Keratinocyte (primary cell): Measurements from ENCODE around the gene IGF2BP2. TPM values are rescaled to one million over a fixed set of nuclear protein-coding genes. Genes with fewer than 3 reads are reported as not detected.

Experiments
- DNase-seq: peaks from one replicate; pipeline ENCODE4 v3.0.0-alpha.2; 2011; ENCODE audit warnings: low read depth, missing footprints, low spot score
- FAIRE-seq: peaks from 2 replicates; lab custom pipeline; 2011; peaks lifted over from hg19 to GRCh38; lab: Jason Lieb, UNC
- H2AFZ ChIP-seq: 2 replicates; pipeline ENCODE4 v1.6.0; 2012; ENCODE audit warnings: low read length, control low read depth, inconsistent platforms; ENCODE audit not compliant: control insufficient read depth
- H3K27ac ChIP-seq: 2 replicates; pipeline ENCODE4 v1.5.1; 2011; ENCODE audit warnings: low read length; ENCODE audit not compliant: control insufficient read depth, insufficient read depth
- H3K27me3 ChIP-seq: 3 replicates; pipeline ENCODE4 v1.6.0; 2011; ENCODE audit warnings: low read length; ENCODE audit not compliant: control insufficient read depth, insufficient read depth; ENCODE audit errors: extremely low read depth
- H3K36me3 ChIP-seq, 2 experiments: 2 replicates in 1 of 2; 3 replicates in 1 of 2; pipeline ENCODE4 v1.5.1; 2011; ENCODE audit warnings: low read length in 2 of 2, mild to moderate bottlenecking in 1 of 2; ENCODE audit not compliant: control insufficient read depth in 2 of 2, insufficient read depth in 2 of 2; ENCODE audit errors: extremely low read depth in 1 of 2
- H3K4me1 ChIP-seq: 3 replicates; pipeline ENCODE4 v1.5.1; 2011; ENCODE audit warnings: low read length; ENCODE audit not compliant: control insufficient read depth, insufficient read depth; ENCODE audit errors: extremely low read depth
- H3K4me2 ChIP-seq: 3 replicates; pipeline ENCODE4 v1.6.0; 2011; ENCODE audit warnings: low read depth, low read length; ENCODE audit not compliant: control insufficient read depth, insufficient read depth; ENCODE audit errors: extremely low read depth
- H3K4me3 ChIP-seq, 3 experiments: fragments of 200-600 bp in 1 of 3; sonication (generic) in 1 of 3; 2 replicates in 2 of 3; 3 replicates in 1 of 3; pipeline ENCODE4 v1.5.1; 2011 to 2016; ENCODE audit warnings: low read length in 3 of 3, mild to moderate bottlenecking in 3 of 3, control low read depth in 2 of 3, inconsistent platforms in 1 of 3, low read depth in 1 of 3, mixed read lengths in 1 of 3, mixed run types in 1 of 3, moderate library complexity in 1 of 3; ENCODE audit not compliant: control insufficient read depth in 2 of 3, insufficient read depth in 2 of 3; ENCODE audit errors: extremely low read depth in 1 of 3
- H3K79me2 ChIP-seq: 2 replicates; pipeline ENCODE4 v1.6.0; 2012; ENCODE audit warnings: low read length; ENCODE audit not compliant: control insufficient read depth, insufficient read depth
- H3K9ac ChIP-seq: 3 replicates; pipeline ENCODE4 v1.6.0; 2011; ENCODE audit warnings: low read length; ENCODE audit not compliant: control insufficient read depth, insufficient read depth; ENCODE audit errors: extremely low read depth
- H3K9me1 ChIP-seq: 3 replicates; pipeline ENCODE4 v1.6.0; 2011; ENCODE audit warnings: low read length; ENCODE audit not compliant: control insufficient read depth, insufficient read depth; ENCODE audit errors: extremely low read depth
- H3K9me3 ChIP-seq: 2 replicates; pipeline ENCODE4 v1.5.1; 2012; ENCODE audit warnings: low read depth, low read length; ENCODE audit not compliant: control insufficient read depth
- H4K20me1 ChIP-seq: 3 replicates; pipeline ENCODE4 v1.6.0; 2011; ENCODE audit warnings: low read length; ENCODE audit not compliant: control insufficient read depth, insufficient read depth; ENCODE audit errors: extremely low read depth
- CTCF ChIP-seq, 3 experiments: IDR thresholded peaks in 1 of 3; conservative IDR thresholded peaks in 1 of 3; optimal IDR thresholded peaks in 1 of 3; 2 replicates in 2 of 3; 3 replicates in 1 of 3; pipeline versions ENCODE3 to v1.5.1; 2011; ENCODE audit warnings: low read length in 3 of 3, mild to moderate bottlenecking in 3 of 3, moderate library complexity in 2 of 3, control low read depth in 1 of 3, inconsistent platforms in 1 of 3; ENCODE audit not compliant: insufficient read depth in 2 of 3; ENCODE audit errors: extremely low read depth in 1 of 3
- EZH2 ChIP-seq: IDR thresholded peaks from one replicate; pipeline ENCODE4 v1.6.1; 2012; ENCODE audit warnings: inconsistent platforms, mild to moderate bottlenecking, low read length, moderate library complexity
- dilution Hi-C: fragments of 300-500 bp; cut with MboI; formaldehyde crosslinking; loops from one replicate; pipeline ENCODE4 v1.7.0; 2020; ENCODE audit warnings: low sequenced_read_pairs; ENCODE audit not compliant: extremely low pct_ligation_motif_present
- polyA plus RNA-seq, 5 experiments: library from polyadenylated mRNA; depleted of rRNA in 3 of 5; stranded (reverse) in 3 of 5; stranded (forward) in 1 of 5; unstranded in 1 of 5; fragments of >200 nt; gene quantifications; 1 replicate in 1 of 5; 2 replicates in 3 of 5; 3 replicates in 1 of 5; pipeline versions ENCODE4 v1.2.1 to v1.2.3, GENCODE V29; 2011 to 2012; ENCODE audit warnings: missing spikeins in 2 of 5, low read depth in 1 of 5, low replicate concordance in 1 of 5

The IGF2BP2 gene
- polyA plus RNA-seq, 1 donor (not counting 4 experiments of a cell fraction or from before 2014, with no cell fraction given) = 21.2 TPM

- Histone ChIP-seq H2AFZ (no peak overlapping the region), H3K4me1 (peaks cover 30% of the 10 kb centered on the region), H3K4me2 (no peak overlapping the region), H3K4me3 (no peak overlapping the region), H3K36me3 (peaks cover 15 to 41% of the 10 kb centered on the region in 2 experiments), H3K27me3 (no peaks in the 10 kb centered on the region), H4K20me1 (peaks cover under 1% of the 10 kb centered on the region), H3K27ac (no peak overlapping the region), H3K9me1 (no peaks in the 10 kb centered on the region), H3K9ac (no peak overlapping the region), H3K9me3 (no peaks in the 10 kb centered on the region), H3K79me2 (peaks cover 96% of the 10 kb centered on the region)
- DNase-seq (no peak), FAIRE-seq (no peak)
- dilution Hi-C loops = no loop called here
- TF ChIP-seq CTCF (optimal IDR thresholded peaks at IDR 0.05 in 1 of 3, IDR thresholded peaks at IDR 0.05 in 1 of 3, conservative IDR thresholded peaks at IDR 0.05 in 1 of 3; ENCODE audit: extremely low read depth in 1 of 3, insufficient read depth in 2 of 3, low read length in 3 of 3) (no peak), EZH2 (no peak)
Observed at GRCh38 chr3:185754920-185755319, 69.9 kb downstream of the IGF2BP2 start.

- TF ChIP-seq CTCF (optimal IDR thresholded peaks at IDR 0.05 in 1 of 3, IDR thresholded peaks at IDR 0.05 in 1 of 3, conservative IDR thresholded peaks at IDR 0.05 in 1 of 3; ENCODE audit: extremely low read depth in 1 of 3, insufficient read depth in 2 of 3, low read length in 3 of 3) (no peak), EZH2 (no peak)
- Histone ChIP-seq H3K4me2 (no peak overlapping the region), H4K20me1 (no peaks in the 10 kb centered on the region), H2AFZ (no peak overlapping the region), H3K4me1 (peaks cover 25% of the 10 kb centered on the region), H3K9me3 (no peaks in the 10 kb centered on the region), H3K27ac (no peak overlapping the region), H3K79me2 (peaks cover 95% of the 10 kb centered on the region), H3K4me3 (no peak overlapping the region), H3K36me3 (peaks cover 14 to 39% of the 10 kb centered on the region in 2 experiments), H3K9ac (no peak overlapping the region), H3K27me3 (no peaks in the 10 kb centered on the region), H3K9me1 (no peaks in the 10 kb centered on the region)
- dilution Hi-C loops = no loop called here
- DNase-seq (no peak), FAIRE-seq (no peak)
Observed at GRCh38 chr3:185753354-185753753, 71.5 kb downstream of the IGF2BP2 start.
